ENCODE data around the gene ARTN. TPM values are rescaled to one million over a fixed set of nuclear protein-coding genes. Genes with fewer than 3 reads are reported as not detected.

Gene ARTN
- total and polyA plus RNA-seq, 9 of the 15 experiments (the other 6 are each of a cell fraction or from before 2014, with no cell fraction given): 0.06 to 0.38 TPM; not detected in 7

DNA sequence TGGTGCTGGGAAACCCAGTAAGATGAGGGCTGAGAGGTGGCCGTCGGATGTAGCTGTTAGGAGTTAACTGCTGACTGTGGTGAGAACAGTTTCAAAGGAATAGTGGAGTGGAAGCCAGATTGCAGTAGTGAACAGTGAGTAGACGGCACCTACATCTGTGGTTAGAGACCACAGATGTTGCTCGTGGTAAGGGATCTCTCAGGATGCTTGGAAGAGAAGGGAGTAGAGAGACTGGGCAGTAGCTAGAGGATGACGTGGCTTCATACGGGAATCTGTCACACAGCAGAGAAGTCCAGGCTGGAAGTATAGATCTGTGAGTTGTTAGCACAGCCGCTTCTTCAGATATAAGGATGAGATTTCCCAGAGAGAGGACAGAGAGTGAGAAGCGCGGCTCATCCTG, 7.8 kb upstream of the ARTN start:
- no peak for FAIRE-seq
- ChIA-PET POLR2A (interaction anchor here (0.6 to 1.3 kb wide), 4 partner anchors 10 to 319 kb away, joined by 3 read pairs; no protein-coding TSS in a partner anchor), CTCF (ENCODE audit: low intra/inter-chr PET ratio) (no interaction called here)
- Histone ChIP-seq H4K20me1 (replicated peaks; ENCODE audit: control insufficient read depth, insufficient read depth, low read length) (no peaks in the 10 kb centered on the region; the same call in 1 of the 2 replicates), H3K4me3 (no peak overlapping the region), H3K79me2 (ENCODE audit: control insufficient read depth, insufficient read depth, low read length) (no peaks in the 10 kb centered on the region), H3K36me3 (ENCODE audit: control insufficient read depth, insufficient read depth, low read length) (no peaks in the 10 kb centered on the region; the same call in 1 of the 3 replicates), H3K9me3 (replicated peaks; ENCODE audit: control insufficient read depth, insufficient read depth, low read depth, low read length) (no peaks in the 10 kb centered on the region), H3K4me2 (ENCODE audit: insufficient read depth, low read length) (no peak overlapping the region), H3K27ac (ENCODE audit: extremely low read depth, low read depth, low read length) (no peak overlapping the region), H3K4me1 (replicated peaks in 1 of 2; ENCODE audit: control insufficient read depth in 2 of 2, insufficient read depth in 2 of 2, low read length in 2 of 2) (peaks cover 0 to 4% of the 10 kb centered on the region in 2 experiments; a peak in 3 of 5 replicates), H3K27me3 (ENCODE audit: control insufficient read depth in 2 of 2, insufficient read depth in 2 of 2, low read length in 2 of 2) (no peaks in the 10 kb centered on the region), H3K9me1 (ENCODE audit: control insufficient read depth, insufficient read depth, low read length) (no peaks in the 10 kb centered on the region), H3K9ac (ENCODE audit: insufficient read depth in 1 of 2, low read depth in 2 of 2, low read length in 2 of 2) (no peak overlapping the region), H2AFZ (ENCODE audit: low read depth, low read length) (no peak overlapping the region)
- in situ Hi-C loops (cut with MboI) (no loop called here), intact Hi-C loops (cut with micrococcal nuclease) (no loop called here)
- 48% methylated on average over 9 of the region's 9 CpGs for WGBS (ENCODE audit: insufficient coverage, low coverage, missing lambda C conversion rate)
- TF ChIP-seq ZNF24 (IDR thresholded peaks at IDR 0.05) (no peak), MEIS2 (IDR thresholded peaks at IDR 0.05; ENCODE audit: partially characterized antibody) (no peak), MED1 (CRISPR knock-in tag; IDR thresholded peaks at IDR 0.05; ENCODE audit: borderline replicate concordance) (no peak), CBX2 (IDR thresholded peaks at IDR 0.05; ENCODE audit: insufficient read depth, low read length, poor library complexity, severe bottlenecking) (no peak), GATAD2B (IDR thresholded peaks at IDR 0.05; ENCODE audit: borderline replicate concordance) (no peak), NR2C1 (IDR thresholded peaks at IDR 0.05) (no peak), NR2C1 (tag; IDR thresholded peaks at IDR 0.05) (no peak), ZNF239 (CRISPR knock-in tag; IDR thresholded peaks at IDR 0.05) (no peak), ZNF12 (CRISPR knock-in tag; IDR thresholded peaks at IDR 0.05) (no peak), ZNF280A (IDR thresholded peaks at IDR 0.05; ENCODE audit: low read depth, partially characterized antibody) (no peak), TAF7 (tag; IDR thresholded peaks at IDR 0.05) (no peak), ASH1L (IDR thresholded peaks at IDR 0.05; ENCODE audit: borderline replicate concordance, low read depth, partially characterized antibody) (no peak), ZNF311 (CRISPR knock-in tag; IDR thresholded peaks at IDR 0.05) (no peak), ZNF583 (CRISPR knock-in tag; IDR thresholded peaks at IDR 0.05) (no peak), CHD2 (IDR thresholded peaks at IDR 0.05; ENCODE audit: low read depth, low read length) (no peak)
- TF ChIP-seq, protein P1, sequence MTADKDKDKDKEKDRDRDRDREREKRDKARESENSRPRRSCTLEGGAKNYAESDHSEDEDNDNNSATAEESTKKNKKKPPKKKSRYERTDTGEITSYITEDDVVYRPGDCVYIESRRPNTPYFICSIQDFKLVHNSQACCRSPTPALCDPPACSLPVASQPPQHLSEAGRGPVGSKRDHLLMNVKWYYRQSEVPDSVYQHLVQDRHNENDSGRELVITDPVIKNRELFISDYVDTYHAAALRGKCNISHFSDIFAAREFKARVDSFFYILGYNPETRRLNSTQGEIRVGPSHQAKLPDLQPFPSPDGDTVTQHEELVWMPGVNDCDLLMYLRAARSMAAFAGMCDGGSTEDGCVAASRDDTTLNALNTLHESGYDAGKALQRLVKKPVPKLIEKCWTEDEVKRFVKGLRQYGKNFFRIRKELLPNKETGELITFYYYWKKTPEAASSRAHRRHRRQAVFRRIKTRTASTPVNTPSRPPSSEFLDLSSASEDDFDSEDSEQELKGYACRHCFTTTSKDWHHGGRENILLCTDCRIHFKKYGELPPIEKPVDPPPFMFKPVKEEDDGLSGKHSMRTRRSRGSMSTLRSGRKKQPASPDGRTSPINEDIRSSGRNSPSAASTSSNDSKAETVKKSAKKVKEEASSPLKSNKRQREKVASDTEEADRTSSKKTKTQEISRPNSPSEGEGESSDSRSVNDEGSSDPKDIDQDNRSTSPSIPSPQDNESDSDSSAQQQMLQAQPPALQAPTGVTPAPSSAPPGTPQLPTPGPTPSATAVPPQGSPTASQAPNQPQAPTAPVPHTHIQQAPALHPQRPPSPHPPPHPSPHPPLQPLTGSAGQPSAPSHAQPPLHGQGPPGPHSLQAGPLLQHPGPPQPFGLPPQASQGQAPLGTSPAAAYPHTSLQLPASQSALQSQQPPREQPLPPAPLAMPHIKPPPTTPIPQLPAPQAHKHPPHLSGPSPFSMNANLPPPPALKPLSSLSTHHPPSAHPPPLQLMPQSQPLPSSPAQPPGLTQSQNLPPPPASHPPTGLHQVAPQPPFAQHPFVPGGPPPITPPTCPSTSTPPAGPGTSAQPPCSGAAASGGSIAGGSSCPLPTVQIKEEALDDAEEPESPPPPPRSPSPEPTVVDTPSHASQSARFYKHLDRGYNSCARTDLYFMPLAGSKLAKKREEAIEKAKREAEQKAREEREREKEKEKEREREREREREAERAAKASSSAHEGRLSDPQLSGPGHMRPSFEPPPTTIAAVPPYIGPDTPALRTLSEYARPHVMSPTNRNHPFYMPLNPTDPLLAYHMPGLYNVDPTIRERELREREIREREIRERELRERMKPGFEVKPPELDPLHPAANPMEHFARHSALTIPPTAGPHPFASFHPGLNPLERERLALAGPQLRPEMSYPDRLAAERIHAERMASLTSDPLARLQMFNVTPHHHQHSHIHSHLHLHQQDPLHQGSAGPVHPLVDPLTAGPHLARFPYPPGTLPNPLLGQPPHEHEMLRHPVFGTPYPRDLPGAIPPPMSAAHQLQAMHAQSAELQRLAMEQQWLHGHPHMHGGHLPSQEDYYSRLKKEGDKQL (CRISPR knock-in tag; IDR thresholded peaks at IDR 0.05; ENCODE audit: borderline replicate concordance): no peak
- TF ChIP-seq, protein P2, sequence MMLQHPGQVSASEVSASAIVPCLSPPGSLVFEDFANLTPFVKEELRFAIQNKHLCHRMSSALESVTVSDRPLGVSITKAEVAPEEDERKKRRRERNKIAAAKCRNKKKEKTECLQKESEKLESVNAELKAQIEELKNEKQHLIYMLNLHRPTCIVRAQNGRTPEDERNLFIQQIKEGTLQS (IDR thresholded peaks at IDR 0.05): no peak
- TF ChIP-seq, protein P2 (CRISPR knock-in tag; conservative IDR thresholded peaks at IDR 0.05): no peak
- DNase-seq (ENCODE audit: extremely low read depth in 1 of 4, low spot score in 3 of 4): no peak
- BruUV-seq (replicated peaks): no TSS peak
- no peak for ATAC-seq

All from K562 (cell line).